Activated effector memory CD4-positive, alpha-beta T cell treated with anti-CD3 and anti-CD28 coated beads, Interleukin-2, amount 50 U/mL, for 16 hours (primary cell): Measurements from ENCODE around the gene ADAMTS5.

Experiments used
- DNase-seq: peaks from one replicate; pipeline ENCODE4 v3.0.0-alpha.2; 2020

ADAMTS5 gene

GRCh38 chr21:26883768-26884167 lies 83.1 kb downstream of the ADAMTS5 start:
- no peak for DNase-seq

DNA sequence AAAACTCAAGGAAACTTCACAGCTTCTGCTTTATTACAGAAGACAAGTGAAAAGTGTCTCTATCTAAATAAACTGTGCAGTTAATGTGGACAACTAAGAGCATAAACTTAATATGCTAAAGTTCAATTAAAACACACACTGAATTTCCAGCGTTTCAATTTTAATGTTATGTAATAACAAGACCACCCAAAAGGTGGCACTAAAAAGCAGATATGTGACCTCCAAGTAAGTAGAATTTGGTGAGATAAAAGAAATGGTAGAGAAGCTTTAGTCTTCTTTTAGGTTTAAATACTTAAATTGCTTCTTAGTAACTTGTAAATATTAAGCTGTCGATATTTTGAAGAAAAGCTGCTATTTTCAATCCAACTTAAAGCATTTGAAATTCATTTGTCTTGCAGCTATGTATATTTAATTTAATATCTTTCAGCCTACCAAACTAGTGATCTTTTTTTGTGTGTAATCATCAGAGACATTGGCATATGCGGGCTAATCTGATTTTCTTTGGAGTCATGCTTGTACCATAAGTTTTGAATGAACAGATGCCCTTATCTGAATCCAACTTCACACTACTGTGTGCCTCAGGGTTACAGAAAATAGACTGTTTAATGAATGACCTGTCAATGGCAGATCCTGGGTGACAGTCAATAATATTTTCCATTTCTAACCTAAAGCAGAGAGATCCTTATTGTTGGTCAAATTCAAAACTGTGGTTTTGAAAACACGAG lies 85.2 kb downstream of the ADAMTS5 start:
- no peak for DNase-seq

DNA sequence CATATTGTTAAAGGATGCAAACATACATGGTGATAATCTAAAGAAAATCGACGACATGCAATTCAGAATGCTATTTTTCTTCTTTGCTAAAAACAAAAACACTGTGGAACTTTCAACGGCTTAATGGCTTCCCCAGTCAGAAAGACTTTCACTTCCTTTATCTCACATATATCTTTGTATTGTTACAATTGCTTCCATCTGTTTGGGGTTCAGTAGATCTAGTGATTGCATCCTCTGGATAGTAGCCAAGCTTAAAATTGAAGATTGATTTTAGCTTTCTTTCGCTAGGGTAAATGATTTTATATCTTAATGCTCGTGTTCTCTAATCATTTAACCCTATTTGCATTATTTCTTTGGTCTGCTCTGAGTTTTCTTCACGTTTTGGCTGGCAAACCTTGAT lies 89.9 kb downstream of the ADAMTS5 start:
- DNase-seq: no peak

DNA sequence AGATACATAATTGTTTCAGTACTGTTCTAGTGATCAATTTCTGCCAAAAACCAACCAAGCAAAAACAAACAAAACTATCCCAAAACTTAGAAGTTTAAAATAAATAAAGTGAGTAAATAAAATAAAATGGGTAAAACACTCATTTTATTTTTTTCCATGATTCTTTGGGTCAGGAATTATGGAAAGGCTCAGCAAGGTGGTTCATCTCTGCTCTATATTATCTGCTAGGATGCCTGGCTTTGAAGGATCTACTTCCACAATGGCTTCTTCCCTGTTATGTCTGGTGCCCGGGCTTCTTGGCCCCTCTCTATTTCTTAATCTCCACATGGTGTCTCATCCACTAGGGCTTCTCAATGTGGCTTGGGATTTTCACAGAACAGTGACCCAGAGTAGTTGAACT lies 92.5 kb downstream of the ADAMTS5 start:
- no peak for DNase-seq
